CMK (cell line): ENCODE data around the gene TSPEAR.
"Not testable (repeated sequence)": the region's sequence is repeated elsewhere in the genome, so short reads cannot be mapped to it uniquely, and the experiment has no call there.

Source experiments
- DNase-seq: peaks from one replicate; pipeline ENCODE4 v3.0.0-alpha.2; 2010; ENCODE audit warnings: low read depth

Gene TSPEAR

DNA sequence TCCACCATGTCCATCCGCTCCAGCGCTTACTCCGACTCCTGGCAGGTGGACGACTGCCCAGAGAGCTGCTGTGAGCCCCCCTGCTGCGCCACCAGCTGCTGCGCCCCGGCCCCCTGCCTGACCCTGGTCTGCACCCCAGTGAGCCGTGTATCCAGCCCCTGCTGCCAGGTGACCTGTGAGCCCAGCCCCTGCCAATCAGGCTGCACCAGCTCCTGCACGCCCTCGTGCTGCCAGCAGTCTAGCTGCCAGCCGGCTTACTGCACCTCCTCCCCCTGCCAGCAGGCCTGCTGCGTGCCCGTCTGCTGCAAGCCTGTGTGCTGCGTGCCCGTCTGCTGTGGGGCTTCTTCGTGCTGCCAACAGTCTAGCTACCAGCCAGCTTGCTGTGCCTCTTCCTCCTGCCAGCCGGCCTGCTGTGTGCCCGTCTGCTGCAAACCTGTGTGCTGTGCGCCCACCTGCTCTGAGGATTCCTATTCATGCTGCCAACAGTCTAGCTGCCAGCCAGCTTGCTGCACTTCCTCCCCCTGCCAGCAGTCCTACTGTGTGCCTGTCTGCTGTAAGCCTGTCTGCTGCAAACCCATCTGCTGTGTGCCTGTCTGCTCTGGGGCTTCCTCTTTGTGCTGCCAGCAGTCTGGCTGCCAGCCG is 84.1 kb downstream of the TSPEAR start:
- DNase-seq = not testable (repeated sequence)

- no peak for DNase-seq
These were observed 84.7 kb downstream of the TSPEAR start, which contains the start of gene KRTAP10-9 for GRCh38 chr21:44626673-44627143. Gene KRTAP10-9, plus strand, starts transcription at chr21:44627093. Its CDS starts 79 bp downstream, at chr21:44627172.

- DNase-seq = no peak
These were observed 85.1 kb downstream of the TSPEAR start for GRCh38 chr21:44626262-44626661.

- no peak for DNase-seq
These were observed 85.6 kb downstream of the TSPEAR start for GRCh38 chr21:44625756-44626155.

- DNase-seq = no peak
These were observed 87.8 kb downstream of the TSPEAR start for GRCh38 chr21:44623575-44623974.

DNA sequence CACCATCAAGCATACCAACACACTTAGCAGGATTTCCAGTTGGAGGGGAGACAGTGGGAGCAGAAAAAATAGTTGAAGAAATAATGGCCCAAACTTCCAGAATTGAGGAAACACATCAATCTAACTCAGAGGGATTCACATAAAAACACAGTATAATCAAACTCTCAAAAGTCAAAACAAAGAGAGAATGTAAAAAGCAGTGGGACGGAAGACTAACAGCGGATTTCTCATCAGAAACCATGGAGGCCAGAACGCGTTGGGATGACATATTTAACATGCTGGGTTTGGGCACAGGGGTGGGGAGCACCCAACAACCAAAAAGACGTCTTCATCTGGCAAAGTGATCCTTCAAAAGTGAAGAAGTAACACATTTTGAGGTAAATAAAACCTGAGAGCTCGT is 91.5 kb downstream of the TSPEAR start:
- no peak for DNase-seq

DNA sequence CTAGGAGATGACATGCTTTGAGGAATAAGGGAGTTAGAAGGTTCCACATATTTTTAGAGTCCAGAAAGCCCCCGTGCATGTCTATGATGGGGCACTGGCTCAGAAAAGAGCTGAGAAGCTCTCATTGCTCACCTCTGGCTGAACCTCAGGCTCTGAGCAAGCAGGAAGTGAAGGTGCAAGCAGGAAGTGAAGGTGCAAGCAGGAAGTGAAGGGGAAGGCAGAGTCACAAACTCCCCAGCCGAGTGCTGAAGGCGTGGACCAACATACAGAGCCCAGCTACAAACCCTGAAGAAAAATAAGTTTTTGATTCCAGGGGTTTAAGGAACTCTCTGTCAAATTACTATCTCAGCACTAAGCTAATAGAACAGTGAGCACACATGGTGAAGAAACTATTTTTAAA is 92.5 kb downstream of the TSPEAR start:
- no peak for DNase-seq

DNA sequence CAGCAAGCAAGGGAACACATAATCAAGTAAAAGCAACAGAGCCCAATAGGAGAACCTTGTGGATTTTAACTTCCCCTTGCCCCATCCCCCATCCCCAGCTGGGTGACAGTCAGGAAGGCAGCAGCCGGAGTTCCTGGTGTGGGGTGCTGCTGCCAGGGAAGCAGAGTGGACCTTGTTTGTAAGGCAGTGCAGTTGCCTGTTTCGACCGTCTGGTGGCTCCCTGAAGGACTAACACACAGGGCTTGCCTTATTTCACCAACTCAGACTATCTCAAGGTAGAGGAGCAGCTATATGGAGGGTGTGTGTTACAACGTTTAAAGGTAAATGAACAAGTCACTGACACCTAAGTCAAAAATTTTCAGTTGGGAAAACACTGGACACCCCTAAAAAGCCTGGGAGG is 92.9 kb downstream of the TSPEAR start:
- DNase-seq = no peak

DNA sequence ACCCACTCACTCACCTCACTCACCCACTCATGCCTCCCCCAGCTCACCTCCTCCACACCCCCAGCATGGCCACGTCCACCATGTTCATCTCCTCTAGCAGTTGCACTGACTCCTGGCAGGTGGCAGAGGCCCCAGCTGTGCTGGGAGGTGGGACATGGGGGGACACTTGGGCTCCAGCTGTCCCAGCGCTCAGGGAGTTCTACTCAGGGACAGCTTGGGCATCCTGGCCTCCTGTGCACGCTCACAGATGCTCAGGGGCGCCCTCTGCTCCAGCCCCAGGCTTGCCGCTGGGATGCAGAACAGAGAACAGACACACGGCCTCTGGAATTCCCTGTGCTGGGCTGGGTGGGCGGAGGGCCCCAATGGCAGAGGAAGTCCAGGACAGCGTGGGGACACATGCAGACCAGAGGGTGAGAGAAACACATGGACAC is 94.3 kb downstream of the TSPEAR start:
- no peak for DNase-seq

- DNase-seq = no peak
These were observed 94.8 kb downstream of the TSPEAR start for GRCh38 chr21:44616591-44616926.

DNA sequence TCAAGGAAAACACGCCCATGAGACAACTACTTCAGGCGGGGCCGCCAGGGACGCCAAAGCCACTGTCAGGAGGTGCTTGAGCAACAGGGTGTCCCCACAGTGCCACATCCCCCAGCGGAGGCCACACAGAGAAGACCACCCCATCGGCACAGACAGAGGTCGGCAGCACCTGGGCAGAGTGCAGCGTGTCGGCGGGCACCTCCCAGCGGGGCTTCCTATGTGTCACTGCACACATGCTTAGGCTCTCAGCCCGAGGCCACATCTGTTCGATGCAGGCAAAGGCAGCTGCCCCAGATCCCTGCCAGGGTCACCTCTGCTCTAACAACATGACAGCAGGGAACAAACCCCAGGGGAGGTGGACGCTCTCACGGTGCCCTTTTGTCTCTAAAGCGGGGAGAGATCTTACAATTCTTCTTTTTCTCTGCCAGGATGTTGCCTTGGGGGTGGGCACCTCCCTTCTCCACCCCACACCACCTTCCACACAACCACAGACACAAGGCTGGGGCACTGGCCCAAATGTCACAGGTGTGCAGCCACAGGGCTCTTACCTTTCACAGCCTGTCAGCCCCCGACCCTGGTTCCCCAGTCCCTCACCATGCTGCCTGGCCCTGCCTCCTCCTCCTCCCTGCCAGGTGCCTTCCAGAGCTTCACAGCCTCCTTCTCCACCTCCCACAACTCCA is 95.3 kb downstream of the TSPEAR start:
- DNase-seq = no peak

- no peak for DNase-seq
These were observed 95.9 kb downstream of the TSPEAR start for GRCh38 chr21:44615466-44615865.

- no peak for DNase-seq
These were observed 96.4 kb downstream of the TSPEAR start for GRCh38 chr21:44614961-44615391.

DNA sequence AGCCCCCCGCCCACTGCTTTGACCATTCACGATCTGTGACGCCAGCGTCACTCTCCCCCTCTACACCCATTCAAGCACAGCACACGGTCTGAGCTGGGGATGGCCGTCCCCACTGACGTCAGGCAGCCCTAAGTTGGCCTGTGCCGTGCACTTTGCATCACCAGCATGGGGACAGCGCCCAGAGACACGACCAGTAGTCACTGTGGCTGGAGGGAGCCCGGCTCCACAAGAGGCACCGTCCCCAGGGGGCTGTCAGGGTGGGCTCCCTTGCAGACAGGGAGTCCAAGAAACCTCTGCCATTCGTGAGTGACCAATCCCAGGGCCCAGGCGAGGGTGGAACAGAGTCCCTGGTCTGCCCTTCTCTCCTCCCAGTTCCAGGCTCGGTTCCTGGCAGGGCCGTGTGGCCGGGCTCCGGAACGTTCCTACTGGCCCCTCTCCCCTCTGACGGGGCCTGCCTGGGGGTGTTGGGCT is 97.2 kb downstream of the TSPEAR start:
- DNase-seq = no peak

GRCh38 chr21:44613386-44614155 is 97.8 kb downstream of the TSPEAR start:
- DNase-seq = no peak

DNA sequence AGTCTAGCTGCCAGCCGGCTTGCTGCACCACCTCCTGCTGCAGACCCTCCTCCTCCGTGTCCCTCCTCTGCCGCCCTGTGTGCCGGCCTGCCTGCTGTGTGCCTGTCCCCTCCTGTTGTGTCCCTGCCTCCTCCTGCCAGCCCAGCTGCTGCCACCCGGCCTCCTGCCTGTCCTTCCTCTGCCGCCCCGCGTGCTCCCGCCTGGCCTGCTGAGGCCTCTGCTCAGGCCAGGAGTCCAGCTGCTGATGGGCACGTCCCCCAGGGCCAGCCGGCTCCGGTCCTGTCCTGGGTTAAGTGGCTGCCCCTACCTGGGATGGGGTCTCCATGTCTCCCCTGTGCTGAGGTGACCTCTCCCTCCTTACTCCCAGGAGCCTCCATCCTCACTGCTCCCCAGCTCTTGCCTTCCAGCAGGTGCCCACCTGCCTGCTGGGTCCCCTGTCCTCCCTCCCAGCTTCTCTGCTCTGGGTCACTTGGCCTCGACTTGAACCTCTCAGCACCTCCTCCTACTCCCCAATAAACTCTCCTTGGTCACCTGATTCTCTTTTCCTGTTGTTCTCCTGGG is 98.6 kb downstream of the TSPEAR start:
- DNase-seq = no peak

- DNase-seq = no peak
These were observed 99.3 kb downstream of the TSPEAR start, which contains the start of gene KRTAP10-8 for GRCh38 chr21:44612029-44612486. Gene KRTAP10-8, plus strand, starts transcription at chr21:44612079. Its CDS starts 22 bp downstream, at chr21:44612101.

- DNase-seq = no peak
These were observed 99.8 kb downstream of the TSPEAR start for GRCh38 chr21:44611551-44611950.

- DNase-seq = not testable (repeated sequence)
These were observed 101.1 kb downstream of the TSPEAR start for GRCh38 chr21:44610157-44610843.

GRCh38 chr21:44609193-44609592 is 102.2 kb downstream of the TSPEAR start:
- DNase-seq = no peak

DNA sequence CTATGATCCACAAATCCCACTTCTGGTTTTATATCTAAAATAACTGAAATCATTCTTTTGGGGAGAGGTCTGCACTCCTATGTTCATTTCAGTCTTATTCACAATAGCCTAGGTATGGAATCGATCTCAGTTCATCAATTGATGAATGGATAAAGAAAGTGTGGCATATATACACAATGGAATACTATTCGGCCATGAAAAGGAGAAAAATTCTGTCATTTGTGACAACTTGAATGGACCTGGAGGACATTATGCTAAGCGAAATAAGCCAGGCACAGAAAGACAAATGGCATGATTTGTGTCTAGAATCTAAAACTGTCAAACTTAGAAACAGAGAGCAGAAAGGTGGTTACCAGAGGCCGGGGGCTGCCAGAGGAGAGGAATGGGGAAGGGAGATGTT is 104.9 kb downstream of the TSPEAR start:
- DNase-seq = no peak

GRCh38 chr21:44603911-44604310 is 107.5 kb downstream of the TSPEAR start:
- DNase-seq = no peak
